Measurements from ENCODE around the gene HLA-DMA.

Gene HLA-DMA

GRCh38 chr6:32952817-32953739, at the start of gene HLA-DMA:
TSS of gene HLA-DMA (minus strand) at chr6:32953097. CDS start at chr6:32953036, 61 bp downstream.
- peak; percentile 95 for DNase-seq

GRCh38 chr6:33001685-33002084, 48.8 kb upstream of the HLA-DMA start:
- DNase-seq = no peak

- DNase-seq = peak; percentile 46
These were observed 47.2 kb upstream of the HLA-DMA start for GRCh38 chr6:33000055-33000454.

GRCh38 chr6:32995448-32995847, 42.6 kb upstream of the HLA-DMA start:
- DNase-seq = no peak

GRCh38 chr6:32993363-32993973, 40.6 kb upstream of the HLA-DMA start:
- no peak for DNase-seq

- no peak for DNase-seq
These were observed 39.1 kb upstream of the HLA-DMA start for GRCh38 chr6:32991972-32992371.

- DNase-seq = no peak
These were observed 36.5 kb upstream of the HLA-DMA start for GRCh38 chr6:32989368-32989767.

- DNase-seq = peak; percentile 89
These were observed 31.9 kb upstream of the HLA-DMA start for GRCh38 chr6:32984622-32985389.

GRCh38 chr6:32983964-32984621, 31.2 kb upstream of the HLA-DMA start:
- DNase-seq = no peak

GRCh38 chr6:32983493-32983848, 30.6 kb upstream of the HLA-DMA start:
- no peak for DNase-seq

GRCh38 chr6:32982702-32983492, 30.0 kb upstream of the HLA-DMA start:
- DNase-seq = no peak

GRCh38 chr6:32982084-32982701, 29.3 kb upstream of the HLA-DMA start:
- no peak for DNase-seq

- DNase-seq = no peak
These were observed 27.7 kb upstream of the HLA-DMA start for GRCh38 chr6:32980488-32981038.

- DNase-seq = no peak
These were observed 27.0 kb upstream of the HLA-DMA start for GRCh38 chr6:32979720-32980487.

GRCh38 chr6:32977953-32978324, 25.0 kb upstream of the HLA-DMA start:
- DNase-seq = no peak

- no peak for DNase-seq
These were observed 24.5 kb upstream of the HLA-DMA start for GRCh38 chr6:32977272-32977952.

GRCh38 chr6:32976334-32977069, 23.6 kb upstream of the HLA-DMA start:
- no peak for DNase-seq

GRCh38 chr6:32975886-32976285, 23.0 kb upstream of the HLA-DMA start:
- DNase-seq = no peak

Data from activated CD4-positive, alpha-beta T cell treated with anti-CD3 and anti-CD28 coated beads, Interleukin-2, amount 50 U/mL, for 16 hours (primary cell).